ENCODE measurements around the gene CCL24. TPM values are rescaled to one million over a fixed set of nuclear protein-coding genes. Genes with fewer than 3 reads are reported as not detected.

The CCL24 gene
- polyA plus RNA-seq, 6 donors from 2014 or later = not detected

DNA sequence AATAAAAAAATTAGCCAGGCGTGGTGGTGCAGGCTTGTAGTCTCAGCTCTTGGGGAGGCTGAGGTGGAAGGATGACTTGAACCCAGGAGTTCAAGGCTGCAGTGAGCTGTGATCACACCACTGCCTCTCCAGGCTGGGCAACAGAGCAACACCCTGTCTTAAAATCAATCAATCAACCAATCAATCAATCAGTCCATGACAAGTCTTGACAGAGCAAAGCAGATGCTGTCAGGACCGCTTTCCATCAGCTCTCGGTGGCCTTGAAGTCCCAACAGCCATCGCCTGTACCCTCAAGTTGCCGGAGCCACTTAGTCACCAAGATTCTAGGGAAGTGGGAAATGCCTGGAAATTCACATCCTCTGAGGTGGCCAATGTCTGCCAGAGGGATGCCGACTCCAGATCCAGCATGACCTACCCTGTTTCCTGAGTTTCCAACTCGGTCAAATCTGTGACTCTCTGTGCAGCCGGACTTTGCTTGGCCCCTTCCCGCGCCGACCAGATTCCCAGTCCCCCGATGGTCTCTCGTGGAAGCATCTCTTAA is 871 bp upstream of the CCL24 start:
- Mint-ChIP-seq H3K4me3 (no peak overlapping the region), H3K27me3 (peaks cover 8 to 12% (median 9%) of the 10 kb centered on the region in 3 donors), H3K27ac (no peak overlapping the region), H3K9me3 (no peaks in the 10 kb centered on the region), H3K36me3 (no peaks in the 10 kb centered on the region), H3K4me1 (no peaks in the 10 kb centered on the region)
- DNase-seq = no peak
- no peak for ATAC-seq (ENCODE audit: low read depth in 2 of 2)

DNA sequence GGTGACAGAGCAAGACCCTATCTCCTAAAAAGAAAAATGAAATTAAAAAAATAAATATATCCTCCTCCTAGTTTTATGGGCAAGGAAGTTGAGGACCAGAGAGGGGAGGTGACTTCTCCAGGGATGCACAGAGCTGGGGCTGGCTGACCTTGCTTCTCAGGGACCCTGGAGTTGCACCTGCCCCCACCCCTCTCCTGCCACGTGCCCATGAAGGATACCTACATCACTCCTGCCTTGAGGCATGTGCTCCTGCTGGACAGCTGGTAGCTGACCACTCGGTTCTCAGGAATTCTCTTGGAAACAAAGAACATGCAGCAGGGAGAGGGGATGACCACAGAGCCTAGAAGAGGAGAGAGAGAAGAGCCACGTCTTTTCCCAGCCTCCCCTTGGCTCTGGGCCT is 522 bp downstream of the CCL24 start:
- no peak for DNase-seq
- no peak overlapping the region for H3K4me3 Mint-ChIP-seq

DNA sequence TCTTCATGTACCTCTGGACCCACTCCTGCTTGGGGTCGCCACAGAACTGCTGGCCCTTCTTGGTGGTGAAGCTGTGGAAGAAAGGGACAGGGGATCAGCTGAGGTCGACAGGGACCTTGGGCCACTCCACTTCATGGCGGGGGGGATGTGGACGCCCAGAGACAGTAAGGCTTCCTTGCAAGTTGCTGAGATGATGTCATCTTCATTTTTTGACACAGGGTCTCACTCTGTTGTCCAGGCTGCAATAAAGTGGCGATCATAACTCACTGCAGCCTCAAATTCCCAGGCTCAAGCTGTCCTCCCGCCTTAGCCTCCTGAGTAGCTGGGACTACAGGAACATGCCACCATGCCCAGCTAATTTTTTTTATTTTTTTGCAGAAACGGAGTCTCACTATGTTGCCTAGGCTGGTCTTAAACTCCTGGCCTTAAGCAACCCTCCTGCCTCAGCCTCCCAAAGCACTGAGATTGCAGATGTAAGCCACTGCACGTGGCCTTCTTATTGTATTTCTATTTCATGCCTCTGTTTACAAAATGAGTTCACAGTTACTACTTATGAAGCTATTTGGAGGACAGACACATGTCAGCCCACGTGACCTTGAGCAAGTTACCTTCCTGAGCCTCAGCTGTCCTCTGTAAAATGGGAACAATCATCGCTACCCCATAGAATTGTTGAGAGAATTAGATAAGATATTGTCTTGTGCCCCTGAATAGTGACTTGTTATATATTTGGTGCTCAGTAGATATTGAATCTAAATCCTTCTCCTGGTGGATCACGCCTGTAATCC is 1.5 kb downstream of the CCL24 start:
- Mint-ChIP-seq H3K27me3 (peaks cover 7 to 9% (median 8%) of the 10 kb centered on the region in 3 donors), H3K4me3 (no peak overlapping the region), H3K27ac (peak overlapping the region in 1 of 6 donors; percentile 47), H3K36me3 (peaks cover 0 to 1% of the 10 kb centered on the region in 2 donors), H3K9me3 (peaks cover 0 to 11% (median 6%) of the 10 kb centered on the region in 7 donors), H3K4me1 (no peaks in the 10 kb centered on the region)
- ATAC-seq (ENCODE audit: low read depth in 2 of 2) (no peak), DNase-seq (no peak)

More for the DNA sequence above, 522 bp downstream of the CCL24 start:
- H3K27me3 Mint-ChIP-seq = peaks cover 8 to 9% (median 9%) of the 10 kb centered on the region in 3 donors
- H3K36me3 Mint-ChIP-seq = no peaks in the 10 kb centered on the region
- no peak overlapping the region for H3K27ac Mint-ChIP-seq
- ATAC-seq (ENCODE audit: low read depth in 2 of 2) = no peak
- peaks cover 0 to 1% (median 0%) of the 10 kb centered on the region in 7 donors for H3K9me3 Mint-ChIP-seq
- no peaks in the 10 kb centered on the region for H3K4me1 Mint-ChIP-seq

DNA sequence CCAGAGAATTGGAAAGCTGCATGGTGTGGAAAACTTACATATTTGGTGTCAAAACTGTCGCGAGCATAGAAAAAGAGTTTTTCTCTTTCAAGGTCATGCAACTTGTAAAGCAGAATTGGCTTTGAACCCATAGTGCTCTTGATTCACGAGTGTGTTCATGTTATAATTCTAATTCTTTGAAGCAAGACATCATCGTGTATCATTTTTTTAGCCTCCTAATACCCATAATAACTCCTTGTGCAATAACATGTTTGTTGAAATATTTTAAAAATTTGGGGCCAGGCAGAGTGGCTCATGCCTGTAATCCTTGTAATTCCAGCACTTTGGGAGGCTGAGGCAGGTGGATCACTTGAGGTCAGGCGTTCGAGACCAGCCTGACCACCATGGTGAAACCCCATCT is 4.2 kb downstream of the CCL24 start:
- no peaks in the 10 kb centered on the region for H3K4me1 Mint-ChIP-seq
- no peak for DNase-seq
- no peak overlapping the region for H3K4me3 Mint-ChIP-seq
- ATAC-seq (ENCODE audit: low read depth in 2 of 2) = no peak
- peaks cover 3 to 19% (median 14%) of the 10 kb centered on the region in 7 donors for H3K9me3 Mint-ChIP-seq
- H3K27ac Mint-ChIP-seq = no peak overlapping the region
- peaks cover 5 to 9% of the 10 kb centered on the region in 2 donors for H3K36me3 Mint-ChIP-seq
- peaks cover 8 to 14% (median 8%) of the 10 kb centered on the region in 3 donors for H3K27me3 Mint-ChIP-seq

DNA sequence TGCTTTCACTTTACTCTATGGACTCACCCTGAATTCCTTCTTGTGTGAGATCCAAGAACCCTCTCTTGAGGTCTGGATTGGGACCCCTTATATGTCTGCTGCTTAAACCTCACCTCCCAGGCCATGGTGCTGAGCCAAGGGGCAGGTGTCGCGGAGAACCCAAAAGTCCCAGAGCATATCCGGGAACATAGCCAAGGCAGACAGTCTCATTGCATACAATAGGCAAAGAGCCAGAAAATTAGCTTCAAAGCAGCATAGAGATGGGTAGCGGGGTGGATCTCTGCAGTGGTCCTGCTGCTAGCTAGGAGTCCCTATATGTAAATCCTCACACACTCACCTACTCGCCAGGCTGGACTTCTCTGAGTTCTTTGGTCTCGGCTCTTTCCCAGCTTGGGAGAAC is 5.5 kb downstream of the CCL24 start:
- peaks cover 4 to 19% (median 7%) of the 10 kb centered on the region in 3 donors for H3K27me3 Mint-ChIP-seq
- H3K4me1 Mint-ChIP-seq = no peaks in the 10 kb centered on the region
- H3K27ac Mint-ChIP-seq = peak overlapping the region in 1 of 6 donors; percentile 49
- ATAC-seq (ENCODE audit: low read depth in 2 of 2) = no peak
- H3K4me3 Mint-ChIP-seq = no peak overlapping the region
- peaks cover 5 to 9% of the 10 kb centered on the region in 2 donors for H3K36me3 Mint-ChIP-seq
- no peak for DNase-seq
- H3K9me3 Mint-ChIP-seq = peaks cover 3 to 19% (median 14%) of the 10 kb centered on the region in 7 donors

DNA sequence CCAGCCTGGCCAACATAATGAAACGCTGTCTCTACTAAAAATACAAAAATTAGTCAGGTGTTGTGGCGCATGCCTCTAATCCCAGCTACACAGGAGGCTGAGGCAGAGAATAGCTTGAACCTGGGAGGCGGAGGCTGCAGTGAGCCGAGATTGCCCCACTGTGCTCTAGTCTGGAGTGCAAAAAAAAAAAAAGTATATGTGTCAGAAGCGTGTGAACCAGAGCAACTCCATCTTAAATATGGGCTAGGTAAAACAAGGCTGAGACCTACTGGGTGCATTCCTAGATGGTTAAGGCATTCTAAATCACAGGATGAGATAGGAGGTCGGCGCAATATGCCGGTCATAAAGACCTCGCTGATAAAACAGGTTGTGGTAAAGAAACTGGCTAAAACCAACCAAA is 6.2 kb downstream of the CCL24 start:
- ATAC-seq (ENCODE audit: low read depth in 2 of 2) = no peak
- H3K4me1 Mint-ChIP-seq = no peaks in the 10 kb centered on the region

DNA sequence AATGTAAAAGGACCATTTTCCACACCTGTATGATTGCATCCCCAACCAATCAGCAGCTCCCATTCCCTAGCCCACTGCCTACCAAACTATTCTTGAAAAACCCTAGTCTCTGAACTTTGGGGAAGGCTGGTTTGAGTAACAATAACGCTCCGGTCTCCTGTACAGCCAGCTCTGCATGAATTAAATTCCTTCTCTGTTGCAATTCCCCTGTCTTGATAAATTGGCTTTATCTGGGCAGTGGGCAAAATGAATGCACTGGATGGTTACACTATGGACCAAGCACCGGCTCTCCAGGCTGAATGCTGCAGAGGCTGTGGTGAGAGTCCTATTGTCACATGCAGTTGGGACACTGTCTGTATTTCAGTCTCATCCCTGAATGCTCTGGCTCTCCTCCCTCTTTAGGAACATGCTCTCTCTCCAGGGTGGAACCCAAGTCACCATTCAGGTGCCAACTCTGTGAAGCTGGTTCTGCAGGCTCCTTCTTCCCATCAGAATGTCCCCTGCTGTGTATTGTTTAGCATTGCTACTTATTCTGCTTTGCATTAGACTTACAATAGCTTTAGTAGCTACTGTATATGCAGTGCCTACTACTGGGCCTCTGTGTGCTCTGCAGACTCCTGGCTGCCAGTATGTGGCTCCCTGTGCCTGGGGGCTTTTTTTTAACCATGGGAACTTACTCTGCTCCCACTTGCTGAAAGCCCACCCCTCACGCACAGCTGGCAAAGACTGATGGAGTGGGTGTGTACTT is 6.9 kb downstream of the CCL24 start:
- no peak for DNase-seq
- peak overlapping the region in 1 of 8 donors; percentile 20 for H3K4me3 Mint-ChIP-seq
- H3K36me3 Mint-ChIP-seq = peaks cover 5 to 9% of the 10 kb centered on the region in 2 donors
- ATAC-seq (ENCODE audit: low read depth in 2 of 2) = no peak
- H3K27me3 Mint-ChIP-seq = peaks cover 4 to 18% (median 8%) of the 10 kb centered on the region in 3 donors
- no peaks in the 10 kb centered on the region for H3K4me1 Mint-ChIP-seq
- H3K9me3 Mint-ChIP-seq = peaks cover 3 to 19% (median 14%) of the 10 kb centered on the region in 7 donors
- H3K27ac Mint-ChIP-seq = no peak overlapping the region

More for the DNA sequence above, 6.2 kb downstream of the CCL24 start:
- H3K27ac Mint-ChIP-seq = peak overlapping the region in 1 of 6 donors; percentile 60
- peaks cover 7 to 17% (median 8%) of the 10 kb centered on the region in 3 donors for H3K27me3 Mint-ChIP-seq
- H3K4me3 Mint-ChIP-seq = no peak overlapping the region
- peaks cover 3 to 19% (median 14%) of the 10 kb centered on the region in 7 donors for H3K9me3 Mint-ChIP-seq
- peaks cover 5 to 9% of the 10 kb centered on the region in 2 donors for H3K36me3 Mint-ChIP-seq
- DNase-seq = no peak

DNA sequence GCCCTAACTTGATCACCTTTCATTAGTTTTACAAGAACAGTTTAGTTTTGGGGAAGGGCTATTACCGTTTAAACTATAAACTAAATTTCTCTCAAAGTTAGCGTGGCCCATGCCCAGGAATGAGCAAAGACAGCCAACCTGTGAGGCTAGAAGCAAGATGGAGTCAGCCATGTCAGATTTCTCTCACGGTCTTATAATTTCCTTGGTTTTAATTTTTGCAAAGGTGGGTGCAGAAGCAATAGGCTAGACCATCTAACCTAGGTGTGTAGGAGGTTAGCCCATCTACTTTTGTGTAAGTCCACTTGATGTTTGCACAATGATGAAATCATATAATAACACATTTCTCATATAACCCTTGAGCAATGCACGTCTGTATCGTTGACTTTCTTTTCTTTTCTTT is 8.9 kb downstream of the CCL24 start:
- DNase-seq (no peak), ATAC-seq (ENCODE audit: low read depth in 2 of 2) (no peak)
- peaks cover 4 to 18% (median 8%) of the 10 kb centered on the region in 3 donors for H3K27me3 Mint-ChIP-seq
- peaks cover 3 to 19% (median 14%) of the 10 kb centered on the region in 7 donors for H3K9me3 Mint-ChIP-seq
- peaks cover 5 to 9% of the 10 kb centered on the region in 2 donors for H3K36me3 Mint-ChIP-seq
- no peak overlapping the region for H3K4me3 Mint-ChIP-seq
- H3K27ac Mint-ChIP-seq = no peak overlapping the region
- H3K4me1 Mint-ChIP-seq = no peaks in the 10 kb centered on the region

DNA sequence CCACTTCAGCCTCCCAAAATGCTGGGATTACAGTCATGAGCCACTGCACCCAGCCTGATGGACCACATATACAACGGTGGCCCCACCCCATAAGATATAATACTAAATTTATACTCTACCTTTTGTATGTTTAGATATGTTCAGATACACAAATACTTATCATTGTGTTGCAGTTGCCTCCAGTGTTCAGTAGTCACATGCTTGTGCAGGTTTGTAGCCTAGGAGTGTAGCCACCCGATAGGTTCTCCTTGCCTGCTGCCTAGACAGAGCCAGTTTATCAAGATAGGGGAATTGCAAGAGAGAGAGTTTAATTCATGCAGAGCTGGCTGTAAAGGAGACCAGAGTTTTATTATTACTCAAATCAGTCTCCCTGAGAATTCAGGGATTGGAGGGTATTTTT is 9.6 kb downstream of the CCL24 start:
- no peak overlapping the region for H3K4me3 Mint-ChIP-seq
- H3K27me3 Mint-ChIP-seq = peaks cover 4 to 18% (median 8%) of the 10 kb centered on the region in 3 donors
- H3K27ac Mint-ChIP-seq = no peak overlapping the region
- DNase-seq (no peak), ATAC-seq (ENCODE audit: low read depth in 2 of 2) (no peak)
- H3K9me3 Mint-ChIP-seq = peaks cover 3 to 19% (median 14%) of the 10 kb centered on the region in 7 donors
- H3K4me1 Mint-ChIP-seq = no peaks in the 10 kb centered on the region
- peaks cover 5 to 9% of the 10 kb centered on the region in 2 donors for H3K36me3 Mint-ChIP-seq

DNA sequence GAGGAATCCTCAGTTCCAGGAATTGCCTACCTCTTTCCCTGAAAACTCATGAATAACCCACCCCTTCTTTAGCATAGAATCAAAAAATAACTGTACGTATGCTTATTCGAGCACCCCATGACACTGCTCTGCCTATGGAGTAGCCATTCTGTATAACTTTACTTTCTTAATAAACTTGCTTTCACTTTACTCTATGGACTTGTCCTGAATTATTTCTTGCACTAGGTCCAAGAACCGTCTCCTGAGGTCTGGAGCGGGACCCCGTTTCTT is 11.1 kb downstream of the CCL24 start:
- H3K4me3 Mint-ChIP-seq = no peak overlapping the region

DNA sequence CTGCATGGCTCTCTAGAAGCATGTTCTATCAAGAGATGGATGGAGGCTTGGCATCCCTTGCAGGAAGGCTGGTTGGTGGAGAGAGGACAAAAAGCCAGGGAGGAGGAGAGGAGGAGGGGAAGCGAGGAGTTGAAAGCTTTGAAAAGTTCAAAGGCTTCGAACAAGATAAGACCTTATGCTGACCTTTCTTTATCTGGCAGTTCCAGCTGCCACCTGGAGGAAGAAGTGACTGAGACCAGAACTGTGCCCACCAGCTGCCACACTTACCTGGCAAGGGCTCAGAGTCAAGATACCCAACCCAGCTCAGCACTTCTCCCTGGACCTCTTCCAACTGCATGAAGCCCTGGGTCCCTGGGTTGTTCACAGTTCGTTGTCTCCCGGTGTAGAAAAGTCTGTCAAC is 14.8 kb downstream of the CCL24 start:
- ATAC-seq (ENCODE audit: low read depth in 2 of 2) (no peak), DNase-seq (no peak)
- Mint-ChIP-seq H3K4me1 (no peaks in the 10 kb centered on the region), H3K27me3 (peaks cover 9 to 36% (median 24%) of the 10 kb centered on the region in 3 donors), H3K9me3 (no peaks in the 10 kb centered on the region), H3K4me3 (no peak overlapping the region), H3K36me3 (no peaks in the 10 kb centered on the region), H3K27ac (no peak overlapping the region)

More for the DNA sequence above, 11.1 kb downstream of the CCL24 start:
- H3K27ac Mint-ChIP-seq = no peak overlapping the region
- no peaks in the 10 kb centered on the region for H3K4me1 Mint-ChIP-seq
- peaks cover 3 to 12% (median 12%) of the 10 kb centered on the region in 7 donors for H3K9me3 Mint-ChIP-seq
- no peak for ATAC-seq (ENCODE audit: low read depth in 2 of 2)
- H3K36me3 Mint-ChIP-seq = peaks cover 5 to 9% of the 10 kb centered on the region in 2 donors
- no peak for DNase-seq
- H3K27me3 Mint-ChIP-seq = peaks cover 8 to 30% (median 9%) of the 10 kb centered on the region in 3 donors

DNA sequence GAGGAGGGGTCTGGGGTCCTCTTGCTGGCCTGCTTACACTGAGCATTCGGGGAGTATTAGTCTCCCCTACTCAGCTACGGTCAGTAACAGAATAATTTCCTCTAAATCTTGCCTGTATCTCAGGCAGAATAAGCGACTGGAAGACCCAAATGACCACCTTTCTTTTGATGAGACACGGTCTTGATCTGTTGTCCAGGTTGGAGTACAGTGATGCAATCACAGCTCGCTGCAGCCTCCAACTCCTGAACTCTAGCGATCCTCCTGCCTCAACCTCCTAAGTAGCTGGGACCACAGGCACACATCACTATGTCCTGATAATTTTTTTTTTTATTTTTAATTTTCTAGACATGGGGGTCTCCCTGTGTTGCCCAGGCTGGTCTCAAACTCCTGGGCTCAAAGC is 17.2 kb downstream of the CCL24 start:
- no peak for DNase-seq
- no peak for ATAC-seq (ENCODE audit: low read depth in 2 of 2)
- H3K4me1 Mint-ChIP-seq = no peaks in the 10 kb centered on the region
- H3K9me3 Mint-ChIP-seq = no peaks in the 10 kb centered on the region
- peaks cover 5 to 32% (median 24%) of the 10 kb centered on the region in 3 donors for H3K27me3 Mint-ChIP-seq
- no peaks in the 10 kb centered on the region for H3K36me3 Mint-ChIP-seq
- H3K4me3 Mint-ChIP-seq = no peak overlapping the region
- no peak overlapping the region for H3K27ac Mint-ChIP-seq

DNA sequence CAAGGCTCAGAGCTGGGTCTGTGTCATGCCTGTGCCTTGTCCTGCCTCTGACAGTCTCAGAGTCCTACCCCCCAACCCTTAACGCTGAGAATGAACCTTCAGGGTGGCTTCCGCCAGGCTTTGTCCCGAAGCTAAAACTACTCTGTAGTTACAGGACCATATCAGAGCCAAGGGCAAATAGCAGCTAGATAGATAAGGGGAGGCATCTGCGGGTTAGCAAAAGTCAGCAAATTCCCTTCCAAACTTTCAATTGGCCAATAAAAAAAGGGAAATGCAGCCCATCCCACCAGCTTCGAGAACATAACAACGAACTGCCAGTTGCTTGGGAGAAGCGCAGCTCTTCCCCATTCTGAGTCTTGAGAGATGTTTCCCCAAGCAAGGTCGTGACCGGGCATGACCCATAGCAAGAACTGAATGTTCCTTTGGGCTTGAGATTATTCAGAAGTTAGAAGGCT is 17.7 kb downstream of the CCL24 start:
- no peak for DNase-seq
- Mint-ChIP-seq H3K4me1 (no peaks in the 10 kb centered on the region), H3K4me3 (no peak overlapping the region), H3K27ac (peak overlapping the region in 1 of 6 donors; percentile 33), H3K36me3 (no peaks in the 10 kb centered on the region), H3K27me3 (peaks cover 5 to 36% (median 24%) of the 10 kb centered on the region in 3 donors), H3K9me3 (no peaks in the 10 kb centered on the region)
- ATAC-seq (ENCODE audit: low read depth in 2 of 2) = no peak

Measured in naive B cell (primary cell).